Ramos (cell line): Measurements from ENCODE around the gene LMX1A.

ENCODE experiments used
- in situ Hi-C: fragments of 300-500 bp; cut with MboI; formaldehyde crosslinking; loops from one replicate; pipeline ENCODE4 v1.14.3; 2022; ENCODE audit warnings: low sequenced_read_pairs; ENCODE audit not compliant: unreplicated experiment

The LMX1A gene

DNA sequence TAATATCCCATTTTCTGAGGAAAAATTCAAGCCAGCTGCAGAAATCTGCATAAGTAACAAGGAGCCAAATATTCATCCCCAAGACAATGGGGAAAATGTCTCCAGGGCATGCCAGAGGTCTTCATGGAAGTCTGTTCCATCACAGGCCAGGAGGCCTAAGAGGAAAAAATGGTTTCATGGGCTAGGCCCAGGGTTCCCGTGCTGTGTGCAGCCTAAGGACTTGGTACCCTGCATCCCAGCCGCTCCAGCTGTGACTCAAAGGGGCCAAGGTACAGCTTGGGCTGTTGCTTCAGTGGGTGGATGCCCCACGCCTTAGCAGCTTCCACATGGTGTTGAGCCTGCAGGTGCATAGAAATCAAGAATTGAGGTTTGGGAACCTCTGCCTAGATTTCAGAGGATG lies 173.5 kb downstream of the LMX1A start:
- in situ Hi-C loops: no loop called here

DNA sequence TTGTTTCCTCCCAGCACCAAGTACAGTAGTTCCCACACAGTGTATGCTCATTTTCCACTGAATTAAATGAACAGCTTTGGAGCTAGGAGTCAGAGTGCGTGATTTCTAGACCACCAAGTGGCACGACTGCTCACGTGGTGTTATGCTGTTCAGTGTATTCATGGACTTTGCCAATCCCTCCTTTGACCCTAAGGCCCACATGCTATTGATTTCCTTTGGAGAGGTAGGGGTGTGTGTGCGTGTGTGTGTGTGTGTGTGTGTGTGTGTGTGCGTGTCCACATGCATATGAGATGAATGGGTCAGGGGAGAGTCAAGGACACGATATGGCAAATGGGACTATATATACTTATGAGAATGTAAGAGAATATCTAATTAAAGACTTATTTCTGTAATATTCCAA lies 177.2 kb downstream of the LMX1A start:
- in situ Hi-C loops: no loop called here

DNA sequence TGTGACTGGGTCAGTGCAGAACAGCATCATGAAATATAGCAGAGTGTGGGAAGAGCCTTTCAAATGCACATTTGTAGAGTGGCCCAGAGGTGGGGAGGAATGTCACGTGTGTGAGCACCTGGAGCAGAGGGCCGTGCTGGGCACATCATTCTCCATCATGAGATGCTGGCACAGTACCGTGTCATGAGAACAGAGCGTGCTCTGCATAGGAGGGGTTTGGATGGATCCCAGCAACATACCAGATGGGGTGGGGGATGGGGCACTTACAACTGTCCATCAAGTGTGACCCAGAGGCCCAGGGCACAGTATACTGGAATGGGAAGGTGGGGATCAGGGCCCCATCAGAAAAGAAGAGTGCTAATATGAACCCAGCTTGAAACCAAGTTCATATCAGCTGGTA lies 182.0 kb downstream of the LMX1A start:
- in situ Hi-C loops: no loop called here

DNA sequence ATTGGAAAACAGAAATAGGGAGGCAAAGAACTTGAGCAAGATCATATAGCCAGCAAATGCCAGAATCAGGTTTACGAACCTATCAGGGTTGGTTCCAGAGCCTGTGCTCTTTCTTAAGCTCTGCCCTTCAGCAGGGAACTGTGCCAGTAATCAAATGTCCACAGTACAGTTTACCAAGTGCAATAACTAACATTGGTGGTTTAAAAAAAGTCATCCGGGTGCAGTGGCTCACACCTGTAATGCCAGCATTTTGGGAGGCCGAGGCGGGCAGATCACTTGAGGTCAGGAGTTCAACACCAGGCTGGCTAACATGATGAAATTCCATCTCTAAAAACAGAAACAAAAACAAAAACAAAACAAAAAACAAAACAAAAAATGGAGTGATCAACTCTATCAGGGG lies 182.7 kb downstream of the LMX1A start:
- in situ Hi-C loops: no loop called here

DNA sequence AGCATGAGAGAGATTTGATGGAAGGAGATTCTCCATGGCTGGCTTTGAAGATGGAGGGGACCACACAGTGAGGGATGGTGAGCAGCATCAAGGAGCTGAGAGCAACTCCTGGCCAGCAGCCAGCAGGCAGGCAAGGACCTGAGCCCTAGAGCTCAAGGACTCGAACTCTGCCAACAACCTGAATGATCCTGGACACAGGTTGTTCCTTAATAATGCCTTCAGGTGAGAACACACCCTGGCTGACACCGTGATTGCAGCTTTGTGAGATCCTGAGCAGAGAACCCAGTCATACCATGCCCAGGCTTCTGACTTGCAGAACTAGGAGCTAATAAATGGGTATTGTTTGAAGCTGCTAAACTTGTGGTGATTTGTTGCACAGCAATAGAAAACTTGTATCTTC lies 183.1 kb downstream of the LMX1A start:
- in situ Hi-C loops: no loop called here

DNA sequence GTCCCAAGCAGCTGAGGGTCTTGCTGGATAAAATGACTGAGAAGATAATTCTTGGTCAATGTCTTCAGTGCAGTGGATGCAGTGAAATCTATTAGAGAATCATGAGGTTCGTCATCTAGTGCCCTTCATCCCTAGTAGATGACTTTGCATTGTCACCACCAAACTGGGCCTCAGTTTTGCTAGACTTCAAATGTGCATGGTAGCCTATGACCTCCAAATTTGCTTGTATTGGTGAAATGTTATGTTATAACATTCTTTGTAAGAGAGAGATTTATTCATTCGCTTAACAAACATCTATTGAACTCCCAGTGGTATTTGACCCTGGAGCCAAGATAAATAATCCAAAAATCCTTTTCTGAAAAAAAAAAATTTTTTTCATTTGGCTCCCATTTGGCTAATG lies 183.8 kb downstream of the LMX1A start:
- in situ Hi-C loops: no loop called here

DNA sequence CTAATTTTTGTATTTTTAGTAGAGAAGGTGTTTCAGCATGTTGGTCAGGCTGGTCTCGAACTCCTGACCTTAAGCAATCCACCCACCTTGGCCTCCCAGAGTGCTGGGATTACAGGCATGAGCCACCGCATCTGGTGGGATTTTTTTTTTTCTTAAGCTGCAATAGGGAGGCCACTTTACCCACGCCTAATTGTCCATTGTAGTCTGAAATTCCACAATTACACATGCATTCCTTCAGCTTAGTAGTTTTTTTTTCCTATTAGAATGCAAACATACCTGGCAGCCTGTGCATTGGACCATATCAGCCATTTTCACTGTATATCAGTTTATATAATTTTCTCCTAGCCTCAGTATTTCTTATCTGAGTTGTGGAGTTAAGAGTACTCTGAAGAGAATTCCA lies 186.8 kb downstream of the LMX1A start:
- in situ Hi-C loops: no loop called here

DNA sequence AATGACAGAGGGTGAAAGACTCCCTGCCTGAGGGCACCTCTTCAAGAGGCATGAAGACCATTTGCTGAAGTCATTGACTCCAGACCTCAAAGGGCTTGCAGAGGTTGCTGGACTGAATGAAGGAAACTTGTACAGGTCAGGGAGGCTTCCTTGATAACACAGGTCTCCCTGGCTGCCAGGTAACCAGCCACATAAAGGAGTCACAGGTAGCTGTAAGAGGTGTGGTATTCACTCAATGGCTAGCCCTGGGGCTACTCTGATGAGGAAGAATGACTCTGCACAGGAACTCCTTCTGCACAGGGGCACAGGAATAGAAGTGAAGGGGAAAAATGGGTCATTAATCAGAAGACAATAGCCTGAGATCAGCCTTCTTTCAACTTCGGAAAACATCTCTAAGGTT lies 187.5 kb downstream of the LMX1A start:
- in situ Hi-C loops: no loop called here

DNA sequence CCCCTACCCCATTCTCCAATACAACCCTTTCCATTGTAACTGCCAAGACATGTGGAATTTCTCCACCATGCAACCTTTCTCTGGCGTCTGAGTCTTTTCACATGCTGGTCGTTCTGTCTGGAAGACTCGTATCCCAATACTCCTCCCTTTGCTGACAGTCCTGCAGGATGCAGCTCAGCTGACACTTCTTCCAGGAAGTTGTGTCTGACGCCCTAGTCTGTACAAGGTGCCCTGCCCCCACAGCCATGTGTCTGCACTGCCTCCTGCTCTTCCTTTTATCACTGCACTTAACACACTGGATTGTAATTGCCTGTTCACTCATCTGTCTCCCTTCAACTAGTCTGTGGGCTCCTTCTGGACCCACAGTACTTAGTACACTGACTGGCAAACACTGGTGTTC lies 188.0 kb downstream of the LMX1A start:
- in situ Hi-C loops: no loop called here

DNA sequence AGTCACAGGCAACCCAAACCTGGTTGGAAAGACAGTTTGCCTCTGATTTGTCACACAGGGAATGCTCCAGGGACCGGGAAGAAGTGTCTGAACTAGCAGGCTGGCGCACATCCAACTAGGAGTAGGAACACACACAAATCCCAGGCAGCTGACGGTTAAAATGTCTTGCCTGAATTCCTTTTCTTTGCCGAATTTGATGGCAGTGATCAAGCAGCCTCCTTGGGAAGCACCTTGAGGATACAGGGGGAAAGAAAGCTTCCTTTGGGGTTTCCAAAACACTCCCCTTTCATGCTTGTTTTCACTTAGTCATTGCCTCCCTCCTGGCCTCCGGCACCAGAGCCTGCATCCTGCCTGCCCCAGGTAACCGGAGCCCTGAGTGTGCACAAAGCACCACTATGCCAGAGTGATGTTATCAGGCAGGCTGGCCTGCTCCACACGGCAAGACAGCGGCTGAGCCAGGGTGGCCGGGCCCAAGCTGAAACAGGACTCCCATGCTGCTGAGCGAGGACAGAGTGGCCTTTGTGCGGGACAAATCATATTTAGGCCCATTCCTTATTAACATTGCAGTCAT lies 193.8 kb downstream of the LMX1A start:
- in situ Hi-C loops: no loop called here

DNA sequence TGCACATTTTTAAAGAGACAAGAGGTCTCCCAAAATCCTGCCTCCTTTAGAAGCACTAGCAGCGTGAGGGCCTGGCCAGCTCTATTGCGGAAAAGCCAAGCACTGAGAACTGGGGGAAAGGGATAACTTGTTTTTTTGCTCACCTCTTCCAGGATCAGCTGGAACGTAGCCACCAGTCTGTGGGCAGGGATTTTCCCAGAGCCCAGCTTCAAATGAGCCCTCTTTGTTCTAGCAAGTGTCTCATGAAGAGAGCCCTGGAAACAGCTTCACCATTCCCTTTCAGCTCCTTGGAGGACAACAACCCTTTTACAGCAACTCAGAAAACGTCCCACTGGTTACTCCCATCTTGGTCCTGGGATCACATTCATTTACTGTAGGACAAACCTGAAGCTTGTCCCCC lies 195.4 kb downstream of the LMX1A start:
- in situ Hi-C loops: no loop called here

DNA sequence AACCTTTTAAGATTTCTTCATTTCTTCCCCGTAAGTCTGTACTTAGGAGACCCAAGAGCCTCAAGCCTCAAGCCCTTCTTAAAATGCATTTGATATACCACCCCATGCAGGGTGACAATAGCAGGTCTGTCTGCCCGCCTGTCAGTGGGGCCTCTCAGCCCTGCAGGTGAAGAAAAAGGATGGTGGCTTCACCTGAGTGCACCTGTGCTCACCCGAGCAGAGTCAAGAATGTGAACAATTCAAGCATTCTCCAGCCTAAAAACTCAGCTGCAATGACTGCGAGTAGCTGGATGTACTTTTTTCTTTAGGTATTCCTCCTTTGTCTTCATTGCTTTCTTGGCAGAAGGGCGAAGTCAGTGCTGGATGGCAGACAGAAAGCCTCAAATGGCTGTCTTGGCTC lies 203.3 kb downstream of the LMX1A start:
- in situ Hi-C loops: no loop called here

DNA sequence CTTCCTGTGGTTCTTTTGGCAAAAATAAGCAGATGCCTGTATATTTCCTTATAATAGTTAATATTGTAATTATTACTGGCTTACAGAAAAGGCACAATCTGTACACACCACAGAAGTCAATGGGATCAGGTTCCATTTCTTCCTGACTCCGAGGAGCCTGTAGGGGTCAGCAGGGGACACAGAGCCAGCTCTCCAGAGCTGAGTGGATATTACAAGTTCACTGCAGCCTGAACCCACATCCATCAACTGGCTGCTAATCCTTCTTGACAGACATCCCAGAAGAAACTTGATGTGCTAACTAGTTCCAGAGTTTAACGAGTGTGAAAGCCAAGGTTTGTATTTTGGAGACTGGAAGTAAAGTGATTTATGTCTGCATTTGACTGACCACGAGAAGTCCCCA lies 203.8 kb downstream of the LMX1A start:
- in situ Hi-C loops: no loop called here

DNA sequence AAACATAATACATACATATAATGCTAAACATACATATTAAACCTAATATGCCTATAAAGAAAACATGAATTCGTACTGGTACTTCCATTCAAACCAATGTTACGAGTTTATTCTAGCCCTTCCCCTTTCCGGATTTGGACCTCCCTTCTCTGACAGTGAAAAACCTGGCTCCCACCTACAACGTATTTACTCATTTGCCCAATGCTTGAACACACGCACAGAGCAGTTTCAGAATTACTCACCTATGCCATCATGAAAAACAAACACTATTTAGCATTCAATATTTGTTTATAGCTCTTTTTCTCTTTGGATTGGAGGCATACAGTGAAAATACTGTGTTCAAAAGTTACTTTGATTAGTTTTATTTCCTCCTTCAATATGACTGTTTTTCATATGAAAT lies 204.4 kb downstream of the LMX1A start:
- in situ Hi-C loops: no loop called here
